ENCODE data around the gene TSSK1B. TPM values are rescaled to one million over a fixed set of nuclear protein-coding genes. Genes with fewer than 3 reads are reported as not detected.

Gene TSSK1B
- total and polyA plus RNA-seq, 10 of the 15 experiments (the other 5 are each of a cell fraction or from before 2014, with no cell fraction given), result not detected

DNA sequence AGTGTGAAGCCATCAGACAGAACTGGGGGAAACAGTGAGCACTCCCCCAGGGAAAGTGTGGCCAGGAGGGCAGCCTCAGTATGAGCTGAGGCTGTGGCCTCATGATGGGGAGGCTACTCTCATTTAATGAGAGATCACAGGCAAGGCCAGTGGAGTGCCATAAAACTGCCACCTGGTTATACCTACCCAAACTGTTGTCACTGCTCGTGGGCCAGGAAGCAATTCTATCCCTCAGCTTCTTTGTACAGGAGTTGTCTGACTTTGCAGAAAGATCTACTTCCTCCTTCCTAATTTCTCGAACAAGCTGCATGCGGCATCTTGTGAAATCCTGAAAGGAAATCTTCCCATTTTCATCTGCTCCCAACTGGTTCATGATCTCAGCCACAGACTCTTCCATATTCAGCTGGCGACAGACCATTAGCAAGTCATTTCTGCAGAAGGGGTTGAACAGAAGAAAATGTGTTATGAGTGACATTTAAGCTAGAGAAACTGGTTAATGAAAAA, 50.0 kb downstream of the TSSK1B start:
- ChIA-PET SMC1A (ENCODE audit: uncharacterized antibody, unreplicated experiment) (interaction anchor here (0.6 to 1.5 kb wide), 3 partner anchors 207 to 302 kb away, joined by 3 read pairs; no protein-coding TSS in a partner anchor), CTCF (interaction anchor here (0.5 to 2.0 kb wide), 5 partner anchors 9 to 480 kb away, joined by 3 to 9 read pairs (median 4); no protein-coding TSS in a partner anchor), POLR2A (interaction anchor here (1.1 kb wide), 1 partner anchor 9 kb away, joined by 3 read pairs; no protein-coding TSS in a partner anchor), RAD21 (ENCODE audit: unreplicated experiment) (no interaction called here)
- Histone ChIP-seq H3K9ac (ENCODE audit: control insufficient read depth, insufficient read depth, low read length) (no peak overlapping the region), H3K79me2 (ENCODE audit: control insufficient read depth, insufficient read depth, low read length) (no peaks in the 10 kb centered on the region), H3K4me2 (ENCODE audit: control insufficient read depth, insufficient read depth) (no peak overlapping the region), H3K9me3 (replicated peaks; ENCODE audit: control insufficient read depth, insufficient read depth, low read length) (no peaks in the 10 kb centered on the region), H3K4me1 (ENCODE audit: control insufficient read depth, insufficient read depth, low read length) (no peaks in the 10 kb centered on the region), H3K4me3 (no peak overlapping the region), H4K20me1 (ENCODE audit: control insufficient read depth, insufficient read depth) (no peaks in the 10 kb centered on the region), H3K36me3 (ENCODE audit: control insufficient read depth in 2 of 2, insufficient read depth in 2 of 2, low read length in 1 of 2) (no peaks in the 10 kb centered on the region), H2AFZ (ENCODE audit: control insufficient read depth, low read depth, low read length) (no peak overlapping the region), H3K27me3 (replicated peaks in 1 of 2; ENCODE audit: control insufficient read depth in 2 of 2, insufficient read depth in 2 of 2, low read length in 1 of 2) (no peaks in the 10 kb centered on the region), H3K27ac (ENCODE audit: control insufficient read depth, insufficient read depth) (no peak overlapping the region)
- BruUV-seq (replicated peaks), result no TSS peak
- FAIRE-seq, result no peak
- no peak for ATAC-seq
- in situ Hi-C loops (cut with MboI) (loop anchor here (5.0 kb wide), 1 partner anchor 222 kb away; no protein-coding TSS in a partner anchor), intact Hi-C loops (cut with micrococcal nuclease; ENCODE audit: unreplicated experiment) (no loop called here)
- 17% methylated on average over 4 of the region's 4 CpGs for WGBS (ENCODE audit: insufficient coverage, insufficient replicate concordance, low lambda C conversion rate, missing lambda C conversion rate)
- DNase-seq (ENCODE audit: low read depth, low spot score), result no peak
- TF ChIP-seq ZBED1 (IDR thresholded peaks at IDR 0.05; ENCODE audit: borderline replicate concordance) (no peak), CBFB (IDR thresholded peaks at IDR 0.05; ENCODE audit: low read depth) (no peak), USF1 (IDR thresholded peaks at IDR 0.05; ENCODE audit: borderline replicate concordance, extremely low read length, insufficient read depth, low read depth, low read length) (no peak), CBX3 (IDR thresholded peaks at IDR 0.05; ENCODE audit: borderline replicate concordance, low read depth) (no peak), RAD21 (IDR thresholded peaks at IDR 0.05; ENCODE audit: insufficient read depth, low read depth, low read length) (no peak)

- in situ Hi-C loops (cut with MboI), result loop anchor here (5.0 kb wide), 1 partner anchor 225 kb away; no protein-coding TSS in a partner anchor
- Histone ChIP-seq H3K4me1 (ENCODE audit: control insufficient read depth, insufficient read depth, low read length) (no peaks in the 10 kb centered on the region), H2AFZ (ENCODE audit: control insufficient read depth, low read depth, low read length) (no peak overlapping the region), H3K9me3 (replicated peaks; ENCODE audit: control insufficient read depth, insufficient read depth, low read length) (no peaks in the 10 kb centered on the region), H3K4me3 (no peak overlapping the region), H3K36me3 (ENCODE audit: control insufficient read depth in 2 of 2, insufficient read depth in 2 of 2, low read length in 1 of 2) (no peaks in the 10 kb centered on the region), H3K27ac (ENCODE audit: control insufficient read depth, insufficient read depth) (no peak overlapping the region), H4K20me1 (ENCODE audit: control insufficient read depth, insufficient read depth) (no peaks in the 10 kb centered on the region), H3K9ac (ENCODE audit: control insufficient read depth, insufficient read depth, low read length) (no peak overlapping the region), H3K4me2 (ENCODE audit: control insufficient read depth, insufficient read depth) (no peak overlapping the region), H3K79me2 (ENCODE audit: control insufficient read depth, insufficient read depth, low read length) (no peaks in the 10 kb centered on the region), H3K27me3 (replicated peaks in 1 of 2; ENCODE audit: control insufficient read depth in 2 of 2, insufficient read depth in 2 of 2, low read length in 1 of 2) (no peaks in the 10 kb centered on the region)
- ChIA-PET RAD21 (ENCODE audit: unreplicated experiment) (no interaction called here), POLR2A (interaction anchor here (0.6 kb wide), 2 partner anchors 65 to 421 kb away, joined by 4 to 7 read pairs; no protein-coding TSS in a partner anchor), SMC1A (ENCODE audit: uncharacterized antibody, unreplicated experiment) (interaction anchor here (0.6 kb wide), 1 partner anchor 1476 kb away, joined by 3 read pairs; no protein-coding TSS in a partner anchor), CTCF (interaction anchor here (1.4 to 4.9 kb wide), 4 partner anchors 127 to 387 kb away, joined by 4 to 33 read pairs (median 6); no protein-coding TSS in a partner anchor)
- no peak for FAIRE-seq
- no peak for ATAC-seq
- no TSS peak for BruUV-seq (replicated peaks)
- intact Hi-C loops (cut with micrococcal nuclease; ENCODE audit: unreplicated experiment), result no loop called here
- no peak for DNase-seq (ENCODE audit: low read depth, low spot score)
- 0% methylated on average over 1 of the region's 1 CpG for WGBS (ENCODE audit: insufficient coverage, insufficient replicate concordance, low lambda C conversion rate, missing lambda C conversion rate)
- no peak for TF ChIP-seq NFXL1 (IDR thresholded peaks at IDR 0.05; ENCODE audit: borderline replicate concordance)
- TF ChIP-seq, protein P1, sequence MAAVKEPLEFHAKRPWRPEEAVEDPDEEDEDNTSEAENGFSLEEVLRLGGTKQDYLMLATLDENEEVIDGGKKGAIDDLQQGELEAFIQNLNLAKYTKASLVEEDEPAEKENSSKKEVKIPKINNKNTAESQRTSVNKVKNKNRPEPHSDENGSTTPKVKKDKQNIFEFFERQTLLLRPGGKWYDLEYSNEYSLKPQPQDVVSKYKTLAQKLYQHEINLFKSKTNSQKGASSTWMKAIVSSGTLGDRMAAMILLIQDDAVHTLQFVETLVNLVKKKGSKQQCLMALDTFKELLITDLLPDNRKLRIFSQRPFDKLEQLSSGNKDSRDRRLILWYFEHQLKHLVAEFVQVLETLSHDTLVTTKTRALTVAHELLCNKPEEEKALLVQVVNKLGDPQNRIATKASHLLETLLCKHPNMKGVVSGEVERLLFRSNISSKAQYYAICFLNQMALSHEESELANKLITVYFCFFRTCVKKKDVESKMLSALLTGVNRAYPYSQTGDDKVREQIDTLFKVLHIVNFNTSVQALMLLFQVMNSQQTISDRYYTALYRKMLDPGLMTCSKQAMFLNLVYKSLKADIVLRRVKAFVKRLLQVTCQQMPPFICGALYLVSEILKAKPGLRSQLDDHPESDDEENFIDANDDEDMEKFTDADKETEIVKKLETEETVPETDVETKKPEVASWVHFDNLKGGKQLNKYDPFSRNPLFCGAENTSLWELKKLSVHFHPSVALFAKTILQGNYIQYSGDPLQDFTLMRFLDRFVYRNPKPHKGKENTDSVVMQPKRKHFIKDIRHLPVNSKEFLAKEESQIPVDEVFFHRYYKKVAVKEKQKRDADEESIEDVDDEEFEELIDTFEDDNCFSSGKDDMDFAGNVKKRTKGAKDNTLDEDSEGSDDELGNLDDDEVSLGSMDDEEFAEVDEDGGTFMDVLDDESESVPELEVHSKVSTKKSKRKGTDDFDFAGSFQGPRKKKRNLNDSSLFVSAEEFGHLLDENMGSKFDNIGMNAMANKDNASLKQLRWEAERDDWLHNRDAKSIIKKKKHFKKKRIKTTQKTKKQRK (IDR thresholded peaks at IDR 0.05; ENCODE audit: low read depth, low read length), result no peak
- TF ChIP-seq E2F8 (IDR thresholded peaks at IDR 0.05; ENCODE audit: low read depth, partially characterized antibody), result no peak
- TF ChIP-seq RAD51 (IDR thresholded peaks at IDR 0.05), result no peak
These were observed 52.1 kb downstream of the TSSK1B start for GRCh38 chr5:113382731-113383130.

Data from GM12878 (cell line).